Ectodermal cell (in vitro differentiated cells): Measurements from ENCODE around the gene GRIN2D. TPM values are rescaled to one million over a fixed set of nuclear protein-coding genes. Genes with fewer than 3 reads are reported as not detected.

Experiments
- H3K27ac ChIP-seq: 2 replicates; pipeline ENCODE4 v1.7.0; 2013; ENCODE audit warnings: mild to moderate bottlenecking, low read depth, low read length; ENCODE audit not compliant: insufficient read depth, poor library complexity, severe bottlenecking
- H3K27me3 ChIP-seq: 2 replicates; pipeline ENCODE4 v1.7.0; 2013; ENCODE audit warnings: mild to moderate bottlenecking, low read length; ENCODE audit not compliant: insufficient read depth, control insufficient read depth, poor library complexity, severe bottlenecking
- H3K36me3 ChIP-seq: one replicate; pipeline ENCODE4 v1.7.0; 2013; ENCODE audit warnings: low read length; ENCODE audit not compliant: control insufficient read depth, insufficient read depth
- H3K4me1 ChIP-seq: one replicate; pipeline ENCODE4 v1.7.0; 2013; ENCODE audit warnings: low read length; ENCODE audit not compliant: control insufficient read depth, insufficient read depth
- H3K4me3 ChIP-seq: 2 replicates; pipeline ENCODE4 v1.7.0; 2013; ENCODE audit warnings: low read depth, low read length, control low read depth; ENCODE audit not compliant: insufficient read depth
- H3K9me3 ChIP-seq: 2 replicates; pipeline ENCODE4 v1.7.0; 2013; ENCODE audit warnings: mild to moderate bottlenecking, low read length, moderate library complexity; ENCODE audit not compliant: control insufficient read depth
- WGBS, 2 experiments: methylation state at CpG; one replicate each; pipeline ENCODE4 v1.1.7; 2013; ENCODE audit warnings: missing lambda C conversion rate in 2 of 2; 5-methylcytosine and 5-hydroxymethylcytosine counted together
- polyA plus RNA-seq, 4 experiments: library from polyadenylated mRNA; stranded (reverse); fragments of 50-300 nt; gene quantifications; one replicate each; pipeline ENCODE4 v1.2.3, GENCODE V29; 2013

GRIN2D gene
- polyA plus RNA-seq (2013, experiment 1 of 4) = 0.39 TPM
- 0.52 TPM for polyA plus RNA-seq (2013, experiment 2 of 4)
- 0.96 TPM for polyA plus RNA-seq (2013, experiment 3 of 4)
- 0.85 TPM for polyA plus RNA-seq (2013, experiment 4 of 4)

DNA sequence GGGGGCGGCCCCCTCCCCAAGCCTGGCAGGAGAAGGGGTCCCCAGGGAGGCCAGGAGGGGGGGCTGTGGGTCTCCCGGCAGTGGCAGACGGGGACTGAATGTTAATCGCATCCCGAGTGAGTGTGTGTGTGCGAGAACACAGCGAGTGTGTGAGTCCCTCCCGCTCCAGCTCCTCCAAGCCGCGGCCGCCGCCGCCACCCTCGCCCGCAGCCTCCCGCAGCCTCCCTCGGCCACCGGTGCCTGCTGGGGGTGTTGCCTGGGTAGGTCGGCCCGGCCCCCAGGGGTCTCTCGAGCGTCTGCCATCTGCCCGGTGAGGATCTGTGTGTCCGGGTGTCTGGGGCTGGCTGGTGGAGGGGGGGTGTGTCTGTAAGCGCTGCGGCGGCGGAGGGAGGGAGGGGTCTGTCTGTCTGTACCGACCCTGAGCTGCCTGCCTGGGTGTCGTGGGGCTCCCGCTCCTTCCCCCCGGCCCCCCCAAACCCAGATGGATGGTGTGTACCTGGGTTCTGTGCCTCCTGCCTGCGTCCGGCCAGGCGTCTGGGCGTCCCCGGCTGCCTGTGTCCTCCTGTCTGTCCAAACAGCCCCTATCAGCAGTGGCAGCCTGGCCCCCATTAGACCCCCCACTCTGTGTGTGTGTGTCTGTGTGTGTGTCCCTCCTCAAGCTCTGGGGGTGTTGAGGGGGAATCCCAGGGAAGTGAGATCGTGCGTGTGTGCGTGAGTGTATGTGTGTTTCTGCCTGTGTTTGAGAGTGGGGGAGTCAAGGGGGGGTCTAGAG, at the start of gene GRIN2D:
Gene GRIN2D (plus strand): TSS at position 110 of the 772 bp plus-strand sequence. CDS start 4,725 bp downstream, outside the sequence.
- Histone ChIP-seq H3K4me1 (peaks cover 54% of the 10 kb centered on the region), H3K4me3 (peak within 1 kb of the TSS; percentile 30), H3K9me3 (no peaks in the 10 kb centered on the region), H3K27me3 (peaks cover 66% of the 10 kb centered on the region), H3K36me3 (peaks cover 7% of the 10 kb centered on the region), H3K27ac (peak within 1 kb of the TSS; percentile 21)
- WGBS, 2 experiments = 3 to 4% methylated on average over 40 of the region's 40 CpGs

DNA sequence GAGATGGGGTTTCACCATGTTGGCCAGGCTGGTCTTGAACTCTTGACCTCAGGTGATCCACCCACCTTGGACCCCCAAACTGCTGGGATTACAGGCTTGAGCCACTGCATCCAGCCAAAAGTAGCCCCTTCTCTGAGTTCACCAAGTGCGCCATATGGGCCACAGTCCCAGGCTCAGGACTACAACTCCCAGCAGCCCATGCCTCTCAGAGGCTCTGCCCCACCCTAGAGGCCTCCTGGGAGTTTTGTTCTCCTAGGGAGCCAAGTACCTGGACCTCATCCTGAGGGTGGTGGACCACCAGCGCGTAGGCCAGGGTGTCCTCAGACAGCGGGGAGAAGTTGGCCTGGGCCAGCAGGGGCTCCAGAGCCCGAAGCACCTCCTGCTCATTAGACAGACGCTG, 48.6 kb upstream of the GRIN2D start:
- Histone ChIP-seq H3K27me3 (no peaks in the 10 kb centered on the region), H3K36me3 (no peaks in the 10 kb centered on the region), H3K4me3 (no peak overlapping the region), H3K27ac (no peak overlapping the region), H3K4me1 (no peaks in the 10 kb centered on the region), H3K9me3 (no peaks in the 10 kb centered on the region)
- 92 to 93% methylated on average over 6 of the region's 6 CpGs for WGBS, 2 experiments

GRCh38 chr19:48346191-48346590, 47.3 kb upstream of the GRIN2D start:
- no peaks in the 10 kb centered on the region for H3K9me3 ChIP-seq
- no peaks in the 10 kb centered on the region for H3K36me3 ChIP-seq
- no peaks in the 10 kb centered on the region for H3K27me3 ChIP-seq
- no peak overlapping the region for H3K27ac ChIP-seq
- no peak overlapping the region for H3K4me3 ChIP-seq
- WGBS, 2 experiments = 92% methylated on average over 2 of the region's 2 CpGs
- no peaks in the 10 kb centered on the region for H3K4me1 ChIP-seq

DNA sequence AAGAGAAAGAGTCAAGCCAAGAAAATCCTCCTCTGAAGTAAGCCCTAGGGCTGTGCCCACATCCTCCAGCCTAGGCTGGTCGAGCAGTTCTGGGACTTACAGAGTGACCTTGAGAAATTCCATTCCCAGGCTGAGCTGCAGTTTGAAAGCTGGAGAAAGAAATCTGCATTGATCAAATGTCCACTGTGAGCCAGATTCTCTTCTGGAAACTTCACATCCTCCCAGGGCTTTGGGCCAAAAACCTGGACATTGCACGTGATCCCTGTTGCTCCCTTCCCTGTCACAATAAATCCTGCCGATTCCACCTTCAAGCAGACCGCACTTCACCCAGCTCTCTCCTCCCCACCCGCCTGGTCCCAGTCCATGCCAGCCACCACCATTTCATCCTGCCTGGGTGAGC, 45.4 kb upstream of the GRIN2D start:
- no peak overlapping the region for H3K4me3 ChIP-seq
- no peaks in the 10 kb centered on the region for H3K9me3 ChIP-seq
- H3K27me3 ChIP-seq = no peaks in the 10 kb centered on the region
- H3K36me3 ChIP-seq = no peaks in the 10 kb centered on the region
- H3K27ac ChIP-seq = no peak overlapping the region
- WGBS, 2 experiments = 87 to 91% methylated on average over 5 of the region's 5 CpGs
- no peaks in the 10 kb centered on the region for H3K4me1 ChIP-seq

GRCh38 chr19:48348737-48349136, 44.7 kb upstream of the GRIN2D start:
- no peak overlapping the region for H3K4me3 ChIP-seq
- 87 to 92% methylated on average over 7 of the region's 7 CpGs for WGBS, 2 experiments
- H3K36me3 ChIP-seq = no peaks in the 10 kb centered on the region
- H3K4me1 ChIP-seq = no peaks in the 10 kb centered on the region
- no peaks in the 10 kb centered on the region for H3K27me3 ChIP-seq
- no peaks in the 10 kb centered on the region for H3K9me3 ChIP-seq
- H3K27ac ChIP-seq = no peak overlapping the region

DNA sequence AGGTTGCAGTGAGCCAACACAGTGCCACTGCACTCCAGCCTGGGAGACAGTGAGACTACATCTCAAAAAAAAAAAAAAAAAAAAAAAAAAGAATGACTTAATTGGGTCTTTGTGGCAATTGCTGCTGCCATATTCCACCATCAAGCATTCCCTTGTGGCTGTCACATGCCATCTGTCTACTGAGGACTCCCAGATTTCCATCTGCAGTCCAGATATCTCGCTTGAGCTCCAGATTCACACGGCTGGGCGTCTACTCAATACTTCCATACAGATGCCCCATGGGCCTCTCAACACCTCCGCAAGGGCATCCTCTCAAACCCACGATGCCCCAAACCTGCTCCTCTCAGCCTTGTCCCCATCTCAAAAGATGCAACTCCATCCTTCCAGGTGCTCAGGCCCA, 42.6 kb upstream of the GRIN2D start:
- WGBS, 2 experiments = 93 to 94% methylated on average over 5 of the region's 5 CpGs
- H3K27me3 ChIP-seq = no peaks in the 10 kb centered on the region

GRCh38 chr19:48351341-48351752, 42.1 kb upstream of the GRIN2D start:
- no peaks in the 10 kb centered on the region for H3K36me3 ChIP-seq
- no peak overlapping the region for H3K27ac ChIP-seq
- no peaks in the 10 kb centered on the region for H3K9me3 ChIP-seq
- peaks cover 6% of the 10 kb centered on the region for H3K4me1 ChIP-seq
- no peaks in the 10 kb centered on the region for H3K27me3 ChIP-seq
- WGBS, 2 experiments = 48 to 53% methylated on average over 8 of the region's 8 CpGs
- no peak overlapping the region for H3K4me3 ChIP-seq

More for the DNA sequence above, 42.6 kb upstream of the GRIN2D start:
- Histone ChIP-seq H3K4me3 (no peak overlapping the region), H3K4me1 (peaks cover 6% of the 10 kb centered on the region), H3K9me3 (no peaks in the 10 kb centered on the region), H3K36me3 (no peaks in the 10 kb centered on the region), H3K27ac (no peak overlapping the region)

- Histone ChIP-seq H3K36me3 (no peaks in the 10 kb centered on the region), H3K4me3 (no peak overlapping the region), H3K27ac (no peak overlapping the region), H3K27me3 (no peaks in the 10 kb centered on the region), H3K4me1 (peaks cover 6% of the 10 kb centered on the region), H3K9me3 (no peaks in the 10 kb centered on the region)
- WGBS, 2 experiments = 88 to 93% methylated on average over 5 of the region's 5 CpGs
These were observed 39.8 kb upstream of the GRIN2D start for GRCh38 chr19:48353677-48354076.

- 72 to 78% methylated on average over 15 of the region's 15 CpGs for WGBS, 2 experiments
These were observed 39.0 kb upstream of the GRIN2D start for GRCh38 chr19:48354332-48354992.

GRCh38 chr19:48355365-48355954, 38.0 kb upstream of the GRIN2D start:
- no peaks in the 10 kb centered on the region for H3K9me3 ChIP-seq
- H3K4me1 ChIP-seq = peaks cover 6% of the 10 kb centered on the region
- no peaks in the 10 kb centered on the region for H3K36me3 ChIP-seq
- WGBS, 2 experiments = 77 to 82% methylated on average over 12 of the region's 12 CpGs
- no peak overlapping the region for H3K27ac ChIP-seq
- no peak overlapping the region for H3K4me3 ChIP-seq
- H3K27me3 ChIP-seq = no peaks in the 10 kb centered on the region

More at GRCh38 chr19:48354332-48354992, 39.0 kb upstream of the GRIN2D start:
- peak overlapping the region; percentile 44 for H3K27ac ChIP-seq
- H3K4me3 ChIP-seq = no peak overlapping the region
- no peaks in the 10 kb centered on the region for H3K27me3 ChIP-seq
- no peaks in the 10 kb centered on the region for H3K36me3 ChIP-seq
- H3K4me1 ChIP-seq = peaks cover 6% of the 10 kb centered on the region
- no peaks in the 10 kb centered on the region for H3K9me3 ChIP-seq
